Suprapubic skin (tissue), 3 donors: Measurements from ENCODE around the gene ZBTB22.
A peak's percentile ranks its signal among the peaks of the same experiment; 100 is the strongest.

Experiments
- CTCF ChIP-seq, 2 donors: fragments of 200-600 bp in 1 of 2; fragments of 450-650 bp in 1 of 2; sonication (generic) in 1 of 2; IDR thresholded peaks; one replicate each; pipeline ENCODE4 v1.5.1; 2016 to 2019; ENCODE audit warnings: antibody characterized with exemption in 2 of 2, mild to moderate bottlenecking in 1 of 2, moderate library complexity in 1 of 2
- EP300 ChIP-seq: sonication (generic); formaldehyde crosslinking; IDR thresholded peaks from one replicate; pipeline ENCODE4 v1.6.1; 2017; ENCODE audit warnings: antibody characterized with exemption
- POLR2A ChIP-seq, 2 donors: fragments of 450-650 bp; IDR thresholded peaks; one replicate each; pipeline ENCODE4 v1.6.1; 2017; ENCODE audit warnings: antibody characterized with exemption in 2 of 2, mild to moderate bottlenecking in 2 of 2, moderate library complexity in 2 of 2

- TF ChIP-seq POLR2A (IDR thresholded peaks at IDR 0.05) (no peak), CTCF (IDR thresholded peaks at IDR 0.05) (peak; percentile 40 to 49), EP300 (no peak)
These were observed 37.5 kb downstream of the ZBTB22 start for GRCh38 chr6:33279971-33280511.
